Stimulated activated CD4-positive, alpha-beta T cell treated with anti-CD3 and anti-CD28 coated beads, Interleukin-1b, Interleukin-23, amount 100 ng/mL, for 24 hours (primary cell): ENCODE data around the gene POLR3C.
"Not testable (repeated sequence)": the region's sequence is repeated elsewhere in the genome, so short reads cannot be mapped to it uniquely, and the experiment has no call there.

Experiments
- DNase-seq, 4 experiments: peaks; one replicate each; pipeline ENCODE4 v3.0.0-alpha.2; 2020; ENCODE audit warnings: low read depth in 4 of 4, low spot score in 1 of 4

The POLR3C gene, protein sequence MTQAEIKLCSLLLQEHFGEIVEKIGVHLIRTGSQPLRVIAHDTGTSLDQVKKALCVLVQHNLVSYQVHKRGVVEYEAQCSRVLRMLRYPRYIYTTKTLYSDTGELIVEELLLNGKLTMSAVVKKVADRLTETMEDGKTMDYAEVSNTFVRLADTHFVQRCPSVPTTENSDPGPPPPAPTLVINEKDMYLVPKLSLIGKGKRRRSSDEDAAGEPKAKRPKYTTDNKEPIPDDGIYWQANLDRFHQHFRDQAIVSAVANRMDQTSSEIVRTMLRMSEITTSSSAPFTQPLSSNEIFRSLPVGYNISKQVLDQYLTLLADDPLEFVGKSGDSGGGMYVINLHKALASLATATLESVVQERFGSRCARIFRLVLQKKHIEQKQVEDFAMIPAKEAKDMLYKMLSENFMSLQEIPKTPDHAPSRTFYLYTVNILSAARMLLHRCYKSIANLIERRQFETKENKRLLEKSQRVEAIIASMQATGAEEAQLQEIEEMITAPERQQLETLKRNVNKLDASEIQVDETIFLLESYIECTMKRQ

DNA sequence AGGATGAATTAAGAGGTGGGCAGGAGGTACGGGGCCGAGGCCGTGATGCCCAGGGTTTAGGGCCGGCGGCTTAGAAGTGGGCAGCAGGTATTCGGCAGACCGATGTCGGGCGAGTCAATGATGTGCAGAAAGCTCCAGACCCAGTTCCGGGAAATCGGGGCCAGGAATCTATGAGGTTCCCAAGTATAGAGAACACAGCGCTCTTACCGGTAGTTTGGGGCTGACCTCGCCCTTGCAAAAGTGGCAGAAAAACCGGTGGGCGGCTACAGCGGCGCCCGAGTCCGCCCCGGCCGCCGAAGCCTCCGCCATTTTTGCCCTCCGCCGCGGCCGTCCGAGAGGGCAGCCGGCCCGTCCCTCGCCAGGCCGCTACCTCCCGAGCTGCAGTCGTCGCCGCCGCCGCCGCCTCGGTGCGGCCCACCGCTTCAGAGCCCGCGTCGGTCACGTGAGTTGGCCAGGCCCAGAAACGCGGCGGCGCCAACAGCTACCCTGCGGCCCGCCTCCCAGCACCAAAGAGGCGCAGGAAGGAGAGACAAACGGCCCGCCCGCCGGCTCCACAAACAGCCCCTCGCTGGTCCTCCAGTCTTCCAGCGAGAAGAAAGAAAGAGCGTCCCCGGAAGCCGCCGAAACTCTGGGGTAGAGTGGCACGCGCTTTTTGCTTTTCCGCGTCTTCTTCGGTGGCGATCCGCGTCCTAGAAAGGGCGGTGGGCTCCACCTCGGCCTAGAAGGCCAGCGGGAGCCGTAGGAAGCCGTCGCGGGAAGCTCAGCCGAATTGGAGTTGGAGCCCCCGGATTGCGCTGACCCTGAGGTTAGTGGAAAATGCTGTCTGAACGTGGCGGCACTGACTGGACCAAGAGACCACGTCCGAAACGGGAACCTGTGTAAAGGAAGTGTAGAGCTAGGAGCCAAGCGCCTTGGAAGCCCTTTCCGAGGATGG, at the start of gene POLR3C, which contains the start of gene RNF115:
Gene POLR3C (plus strand): TSS at position 636 of the 934 bp plus-strand sequence. CDS start 1,577 bp downstream, outside the sequence.
Gene RNF115 (minus strand): TSS at position 531 of the 934 bp plus-strand sequence. CDS start 222 bp downstream, at position 309.
- DNase-seq, result peak; percentile 60 to 77 (median 68)

DNA sequence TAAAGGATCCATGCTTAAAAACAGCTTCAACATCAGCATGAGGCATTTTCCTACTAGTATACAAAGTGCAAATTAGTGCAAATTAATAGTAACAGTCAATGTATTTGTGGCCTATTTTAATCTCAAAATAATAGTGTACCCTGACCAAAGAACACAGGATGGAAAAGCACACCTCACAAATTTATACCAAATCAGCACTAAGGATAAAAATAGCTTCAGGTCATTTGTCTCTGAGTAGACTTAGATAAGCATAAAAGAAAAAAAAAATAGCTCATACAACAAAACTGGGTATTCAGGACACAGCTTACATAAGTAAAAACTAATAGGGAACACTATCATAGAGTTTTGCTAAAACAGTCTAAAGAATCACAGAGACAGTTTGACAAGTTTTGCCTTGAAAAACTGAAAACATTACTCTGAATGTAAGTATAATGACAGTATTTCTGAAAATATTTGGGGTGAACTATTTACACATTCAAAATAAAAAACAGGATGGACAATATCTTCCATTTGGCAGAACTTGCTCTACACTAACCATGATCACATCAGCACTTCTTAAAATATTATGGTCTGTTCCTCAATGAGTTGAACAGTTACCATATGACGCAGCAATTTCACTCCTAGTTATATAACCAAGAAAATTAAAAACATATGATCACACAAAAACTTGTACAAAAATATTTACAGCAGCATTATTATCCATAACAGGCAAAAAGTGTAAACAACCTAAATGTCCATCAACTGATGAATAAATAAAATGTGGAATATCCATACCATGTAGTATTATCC, 46.4 kb upstream of the POLR3C start:
- no peak for DNase-seq

DNA sequence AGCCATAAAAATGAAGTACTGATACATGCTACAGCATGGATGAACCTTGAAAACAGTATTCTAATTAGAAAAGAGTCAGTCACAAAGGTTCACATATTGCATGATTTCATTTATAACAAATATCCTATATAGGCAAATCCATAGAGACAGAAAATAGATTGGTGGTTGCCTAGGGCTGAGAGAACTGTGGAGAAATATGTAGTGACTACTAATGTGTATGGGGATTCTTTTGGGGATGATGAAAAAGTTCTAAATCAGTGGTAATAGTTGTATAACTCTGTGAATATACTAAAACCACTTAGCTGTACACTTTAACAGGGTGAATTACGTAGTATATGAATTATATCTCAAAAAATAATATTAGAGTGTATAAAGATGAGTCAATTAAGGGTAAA, 45.9 kb upstream of the POLR3C start:
- DNase-seq, result no peak

DNA sequence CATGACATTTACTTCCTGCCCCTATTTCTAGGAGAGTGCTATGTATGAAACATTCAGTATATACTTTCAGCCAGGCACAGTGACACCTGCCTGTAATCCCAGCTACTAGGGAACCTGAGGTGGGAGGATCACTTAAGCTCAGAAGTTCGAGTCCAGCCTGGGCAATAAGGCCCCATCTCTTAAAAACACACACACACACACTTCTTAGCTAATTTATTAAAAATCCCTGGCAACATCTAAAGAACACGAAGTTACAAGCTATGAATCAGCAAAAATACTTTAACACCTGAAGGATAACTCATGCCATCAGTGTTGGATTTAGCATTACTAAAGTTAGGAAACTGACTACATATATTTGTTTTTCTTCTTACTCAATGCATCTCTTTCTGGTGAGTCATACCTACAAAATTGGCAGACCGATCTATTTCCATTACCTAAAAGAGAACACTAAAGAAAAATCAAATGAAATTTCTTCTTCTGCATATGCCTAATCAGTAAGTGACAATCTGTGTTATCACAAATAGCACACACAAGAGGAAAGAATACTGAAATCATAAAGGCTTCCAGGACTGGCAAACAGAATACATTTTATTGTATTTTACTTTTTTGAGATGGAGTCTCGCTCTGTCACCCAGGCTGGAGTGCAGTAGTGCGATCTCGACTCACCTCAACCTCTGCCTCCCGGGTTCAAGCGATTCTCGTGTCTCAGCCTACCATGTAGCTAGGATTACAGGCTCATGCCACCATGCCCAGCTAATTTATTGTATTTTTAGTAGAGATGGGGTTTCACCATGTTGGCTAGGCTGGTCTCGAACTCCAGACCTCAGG, 41.5 kb upstream of the POLR3C start:
- DNase-seq, result no peak

DNA sequence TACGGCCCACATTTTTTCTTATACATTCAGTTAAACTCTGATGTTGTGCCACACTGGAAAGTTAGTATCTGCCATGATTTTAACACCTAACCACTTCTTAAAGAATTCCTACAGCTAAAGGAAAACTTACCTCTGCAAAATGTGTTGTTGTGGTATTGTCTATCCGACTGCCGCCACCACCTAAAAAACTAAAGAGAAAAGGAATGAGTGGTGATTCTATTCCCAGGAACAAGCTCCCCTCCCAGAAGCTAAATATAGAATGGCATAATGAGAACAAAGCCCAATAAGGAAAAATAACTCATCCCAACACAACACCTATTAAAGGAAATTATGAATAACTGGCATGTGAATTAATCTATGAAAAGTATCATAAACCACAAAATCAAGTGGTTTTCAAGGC, 39.6 kb upstream of the POLR3C start:
- no peak for DNase-seq

DNA sequence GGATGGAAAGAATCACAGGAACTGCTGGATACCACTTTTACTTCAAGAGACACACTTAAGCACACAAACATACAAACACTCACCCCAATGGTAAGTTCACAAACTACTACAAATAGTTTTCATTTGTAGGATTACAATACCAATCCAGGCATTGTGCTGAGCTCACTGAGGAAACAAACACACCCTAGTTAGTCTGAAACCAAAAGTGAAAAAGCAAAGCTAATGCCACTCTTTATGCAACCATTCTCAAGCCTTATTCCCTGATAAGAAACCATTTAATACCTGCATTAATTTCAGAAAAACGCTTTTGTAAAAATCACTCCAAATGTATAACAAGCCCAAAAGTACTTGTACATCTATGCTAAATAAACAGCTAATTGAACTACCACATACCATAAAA, 38.5 kb upstream of the POLR3C start:
- DNase-seq, result no peak

DNA sequence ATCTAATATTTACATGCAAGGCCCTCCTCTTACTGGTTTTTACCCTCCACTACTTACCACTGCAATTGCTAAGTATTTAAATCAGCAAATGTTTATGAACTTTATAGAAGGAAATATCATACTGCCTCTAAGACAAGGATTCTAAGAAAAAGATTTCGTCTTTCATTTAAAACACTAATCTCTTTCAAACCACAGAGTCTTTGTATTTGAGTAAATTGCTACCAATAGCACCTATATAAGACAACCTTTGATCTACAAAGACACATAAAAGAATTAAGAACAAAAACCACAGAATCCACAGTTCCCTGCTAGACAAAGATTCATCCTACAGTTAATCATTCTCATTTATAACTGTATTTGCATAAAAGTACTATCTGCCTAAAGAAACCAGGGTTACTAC, 37.7 kb upstream of the POLR3C start:
- no peak for DNase-seq

DNA sequence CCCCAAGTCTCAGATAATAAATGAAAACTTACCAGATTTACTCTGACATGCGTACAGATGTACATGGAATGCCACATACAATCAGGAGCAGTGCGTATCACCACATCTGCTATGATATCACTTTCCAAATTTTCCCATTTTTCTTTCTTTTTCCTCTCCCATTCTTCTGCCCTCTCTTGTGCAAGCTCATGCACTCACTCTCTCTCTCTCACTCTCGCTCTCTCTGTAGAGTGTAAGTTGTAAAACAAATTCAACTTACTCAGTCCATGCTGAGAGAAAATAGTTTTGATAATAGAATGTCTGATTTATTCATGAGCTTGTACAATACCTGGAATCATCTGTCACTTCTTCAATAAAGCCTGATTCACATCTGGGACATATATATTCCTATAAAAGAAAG, 35.4 kb upstream of the POLR3C start:
- DNase-seq, result no peak

DNA sequence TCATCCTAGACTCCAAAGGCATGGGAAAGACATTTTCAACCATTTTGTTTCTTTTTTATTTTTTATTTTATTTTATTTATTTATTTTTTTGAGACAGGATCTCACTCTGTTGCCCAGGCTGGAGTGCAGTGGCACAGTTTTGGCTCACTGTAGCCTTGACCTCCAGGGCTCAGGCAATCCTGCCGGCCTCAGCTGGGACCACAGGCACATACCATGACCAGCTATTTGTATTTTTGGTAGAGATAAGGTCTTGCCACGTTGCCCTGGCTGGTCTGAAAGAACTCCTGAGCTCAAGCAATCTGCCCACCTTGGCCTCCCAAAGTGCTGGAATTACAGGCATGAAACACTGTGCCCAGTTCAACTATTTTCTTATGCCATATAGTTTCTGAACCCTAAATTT, 32.1 kb upstream of the POLR3C start:
- DNase-seq, result not testable (repeated sequence)

DNA sequence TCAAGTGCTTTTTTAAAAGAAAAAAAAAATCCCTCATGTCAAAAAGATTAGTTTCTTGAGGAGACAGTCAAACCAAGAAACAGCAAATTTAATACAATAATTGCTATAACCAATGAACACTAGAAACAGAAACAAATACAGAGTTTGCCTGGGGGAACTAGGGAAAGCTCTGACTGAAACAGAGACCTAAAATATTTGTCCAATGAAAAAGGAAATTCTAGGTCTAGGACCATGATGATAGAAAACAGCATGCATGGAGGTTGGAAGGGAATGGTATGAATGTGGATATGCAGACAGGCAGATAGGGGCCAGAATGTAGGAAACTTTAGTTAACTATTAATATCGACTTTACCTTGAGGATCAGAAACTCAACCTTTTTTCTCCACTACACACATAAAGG, 31.5 kb upstream of the POLR3C start:
- DNase-seq, result no peak

DNA sequence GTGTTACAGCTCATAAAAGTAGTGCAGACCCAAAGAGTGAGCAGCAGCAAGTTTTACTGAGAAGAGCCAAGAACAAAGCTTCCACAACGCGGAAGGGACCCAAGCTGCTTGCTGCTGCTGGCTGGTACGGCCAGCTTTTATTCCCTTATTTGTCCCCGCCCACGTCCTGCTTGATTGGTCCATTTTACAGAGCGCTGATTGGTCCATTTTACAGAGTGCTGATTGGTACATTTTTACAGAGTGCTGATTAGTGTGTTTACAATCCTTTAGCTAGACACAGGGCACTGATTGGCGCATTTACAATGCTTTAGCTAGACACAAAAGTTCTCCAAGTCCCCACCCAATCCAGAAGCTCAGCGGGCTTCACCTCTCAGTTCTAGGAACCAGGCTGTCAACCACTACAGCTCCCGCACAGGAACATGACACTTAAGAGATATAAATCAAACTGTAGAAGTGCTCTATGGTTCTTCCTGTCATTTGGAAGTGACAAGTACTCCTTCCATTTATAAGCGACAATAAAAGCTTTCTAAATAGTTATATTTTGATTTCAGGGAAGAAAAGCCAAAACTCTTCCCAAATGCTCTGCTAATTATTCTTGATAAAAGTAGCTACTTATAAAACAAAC, 28.6 kb upstream of the POLR3C start:
- DNase-seq, result no peak

DNA sequence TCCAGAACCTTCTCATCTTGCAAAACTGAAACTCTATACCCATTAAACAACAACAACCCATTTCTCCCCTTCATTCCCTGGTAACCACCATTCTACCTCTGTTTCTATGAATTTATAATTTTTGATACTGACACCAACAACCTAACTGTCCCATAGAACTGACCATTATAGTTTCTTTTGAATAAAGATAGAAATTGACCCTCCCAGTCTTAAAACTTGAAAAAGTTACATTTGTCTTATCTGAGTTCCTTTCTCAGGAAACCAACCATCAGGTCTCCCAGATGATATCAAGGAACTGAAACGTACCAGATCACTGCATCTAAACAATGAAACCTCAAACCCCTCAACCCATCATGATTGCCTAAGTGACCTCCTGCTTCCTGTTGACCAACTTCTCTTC, 27.2 kb upstream of the POLR3C start:
- no peak for DNase-seq

DNA sequence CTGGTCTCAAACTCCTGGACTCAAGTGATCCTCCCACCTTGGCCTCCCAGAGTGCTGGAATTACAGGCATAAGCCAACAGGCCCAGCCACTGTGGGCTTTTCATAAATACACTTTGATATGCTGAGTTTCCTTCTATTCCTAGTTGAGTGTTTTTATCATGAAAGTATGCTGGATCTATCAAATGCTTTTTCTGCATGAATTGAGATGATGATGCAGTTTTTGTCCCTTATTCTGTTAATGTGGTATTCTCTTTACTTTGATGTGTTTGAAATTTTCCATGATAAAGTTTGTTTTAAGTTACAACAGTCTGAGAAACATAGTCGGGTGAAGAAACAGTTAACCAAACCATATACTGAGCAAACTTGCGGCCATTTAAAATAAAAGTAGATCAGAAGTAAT, 24.2 kb upstream of the POLR3C start:
- no peak for DNase-seq

DNA sequence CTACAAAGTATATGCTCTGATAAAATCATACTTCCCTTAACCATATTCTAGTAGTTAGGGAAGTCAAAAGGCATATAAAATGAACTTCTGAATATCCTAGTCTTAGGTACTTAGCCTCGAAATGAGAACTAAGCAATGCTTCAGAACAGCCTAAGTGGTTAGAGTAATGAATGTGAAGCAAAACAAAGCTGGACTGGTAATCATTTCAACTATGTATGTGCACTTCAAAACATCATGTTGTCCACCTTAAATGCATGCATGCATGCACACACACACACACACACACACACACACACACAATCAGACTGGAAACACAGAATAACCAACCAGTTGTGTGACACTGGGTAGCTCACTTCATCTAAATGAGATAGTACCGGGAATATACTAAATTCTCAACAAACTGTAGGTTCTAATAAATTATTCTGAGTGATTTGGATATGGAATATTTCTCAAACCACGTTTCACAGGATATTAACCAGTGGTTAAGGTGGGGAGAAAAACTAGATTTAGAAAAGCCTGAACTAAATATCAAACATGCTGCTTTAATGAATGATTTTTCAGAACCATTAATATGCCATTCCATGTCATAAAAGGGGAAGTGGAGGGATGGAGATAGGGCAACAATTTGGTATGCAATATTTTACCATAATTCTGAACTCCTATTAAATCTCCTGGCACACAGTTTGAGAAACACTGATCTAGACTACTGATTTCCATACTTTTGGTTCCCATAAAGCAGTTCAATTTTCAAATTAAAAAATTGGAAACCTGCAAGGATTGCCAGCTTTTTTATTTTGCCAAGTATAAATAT, 19.6 kb upstream of the POLR3C start:
- no peak for DNase-seq

DNA sequence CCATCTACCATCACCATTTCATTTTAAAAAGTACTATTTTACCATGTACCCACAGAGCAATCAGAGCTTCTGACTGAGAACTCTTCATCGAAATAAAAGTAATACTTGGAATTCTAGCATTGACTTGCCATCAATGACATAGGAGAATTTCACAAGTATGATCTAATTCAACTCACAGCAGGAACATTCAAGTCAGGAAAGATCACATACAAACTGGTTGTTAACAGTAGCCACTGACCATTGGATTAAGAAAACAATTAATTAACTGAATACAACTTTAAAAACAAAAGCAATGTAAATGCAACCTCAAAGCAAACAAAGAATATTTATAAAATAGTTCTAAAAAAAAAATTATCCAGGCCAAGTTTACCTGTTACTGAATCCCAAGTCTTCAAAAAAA, 18.9 kb upstream of the POLR3C start:
- no peak for DNase-seq

DNA sequence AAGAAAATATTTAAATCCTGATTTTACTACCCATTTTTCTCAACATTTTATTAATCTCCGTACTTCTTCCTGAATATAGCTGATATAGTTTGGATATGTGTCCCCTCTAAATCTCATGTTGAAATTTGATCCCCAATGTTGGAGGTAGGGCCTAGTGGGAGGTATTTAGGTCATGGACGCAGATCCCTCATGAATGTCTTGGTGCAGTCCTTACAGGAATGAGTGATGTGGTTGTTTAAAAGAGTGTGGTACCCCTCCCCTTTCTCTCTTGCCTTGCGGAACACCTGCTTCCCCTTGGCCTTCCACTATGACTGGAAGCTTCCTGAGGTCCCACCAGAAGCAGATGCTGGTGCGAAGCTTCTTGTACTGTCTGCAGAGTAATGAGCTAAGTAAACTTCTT, 17.6 kb upstream of the POLR3C start:
- no peak for DNase-seq

DNA sequence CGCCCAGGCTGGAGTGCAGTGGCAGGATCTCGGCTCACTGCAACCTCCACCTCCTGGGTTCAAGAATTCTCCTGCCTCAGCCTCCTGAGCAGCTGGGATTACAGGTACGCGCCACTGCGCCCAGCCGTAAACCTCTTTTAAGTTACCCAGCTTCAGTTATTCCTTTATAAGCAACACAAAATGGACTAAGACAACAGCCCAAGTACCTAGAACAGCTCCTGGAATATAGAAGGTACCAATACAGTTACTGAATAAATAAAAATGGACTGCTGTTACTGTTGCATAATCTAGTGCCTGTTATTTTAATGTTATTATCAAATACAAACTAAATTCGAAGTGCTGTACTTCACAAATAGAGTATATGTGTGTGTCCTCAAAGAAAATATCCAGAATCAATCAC, 17.2 kb upstream of the POLR3C start:
- no peak for DNase-seq

DNA sequence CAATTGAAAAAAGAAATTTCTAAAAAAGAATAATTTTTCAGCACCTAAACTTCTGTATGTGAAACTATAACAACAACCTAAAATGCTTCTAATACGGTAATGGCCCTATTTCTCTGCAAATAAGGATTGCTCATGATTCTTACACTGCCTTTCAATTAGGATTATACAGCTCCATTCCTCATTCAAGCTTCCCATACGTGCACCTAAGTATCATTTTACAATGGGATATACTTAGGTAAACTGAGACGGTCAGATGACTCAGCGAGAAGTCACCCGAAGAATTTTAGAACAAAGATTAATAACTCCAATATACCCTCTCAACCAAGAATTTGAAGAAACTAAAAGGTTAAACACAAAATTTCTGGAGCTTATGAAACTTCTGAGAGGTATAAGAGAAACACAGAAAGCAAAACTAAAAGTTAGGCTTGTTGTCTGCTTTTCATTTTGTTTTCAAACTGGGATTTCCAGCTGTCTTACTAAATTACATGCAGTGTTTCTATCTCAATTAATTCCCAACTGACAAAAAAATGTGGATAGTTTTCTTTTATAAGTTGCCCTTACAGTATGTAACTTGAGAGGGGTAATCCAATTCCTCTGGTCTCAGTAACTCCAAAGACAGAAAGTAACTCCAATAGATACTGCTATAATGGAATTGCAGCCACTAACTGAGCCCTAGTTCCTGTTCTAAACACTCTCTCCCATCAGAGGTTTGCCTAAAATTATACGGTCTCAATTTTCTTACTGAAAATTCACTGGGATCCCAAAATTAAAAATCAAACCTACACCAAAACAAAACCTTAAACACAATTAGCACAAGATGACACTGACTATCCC, 10.8 kb upstream of the POLR3C start:
- not testable (repeated sequence) for DNase-seq
